Head of caudate nucleus (tissue), 42 donors: ENCODE results near the gene POLQ.
"Not testable (repeated sequence)": the region's sequence is repeated elsewhere in the genome, so short reads cannot be mapped to it uniquely, and the experiment has no call there.

ENCODE experiments used
- DNase-seq, 42 donors: peaks; one replicate each; pipeline versions ENCODE4 v3.0.0 to v3.0.0-alpha.2; 2020 to 2021; ENCODE audit warnings: mixed read lengths in 7 of 42
- intact Hi-C: fragments of 100-400 bp; cut with DNase I; formaldehyde crosslinking; loops from one replicate; pipeline ENCODE4 v1.15.0; 2022

The POLQ gene

DNA sequence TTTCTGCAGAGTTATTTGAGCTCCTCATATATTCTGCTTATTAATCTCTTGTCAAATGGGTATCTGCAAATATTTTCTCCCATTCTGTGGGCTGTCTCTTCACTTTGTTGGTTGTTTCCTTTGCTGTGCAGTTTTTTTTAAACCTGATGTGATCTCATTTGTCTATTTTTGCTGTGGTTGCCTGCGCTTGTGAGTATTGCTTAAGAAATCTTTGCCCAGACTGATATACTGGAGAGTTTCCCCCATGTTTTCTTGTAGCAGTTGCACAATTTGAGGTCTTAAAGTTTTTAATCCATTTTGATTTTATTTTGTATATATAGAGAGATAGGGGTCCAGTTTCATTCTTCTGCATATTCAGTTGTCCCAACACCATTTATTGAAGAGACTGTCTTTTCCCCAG lies 102.3 kb downstream of the POLQ start:
- intact Hi-C loops, result no loop called here
- DNase-seq, result no peak

DNA sequence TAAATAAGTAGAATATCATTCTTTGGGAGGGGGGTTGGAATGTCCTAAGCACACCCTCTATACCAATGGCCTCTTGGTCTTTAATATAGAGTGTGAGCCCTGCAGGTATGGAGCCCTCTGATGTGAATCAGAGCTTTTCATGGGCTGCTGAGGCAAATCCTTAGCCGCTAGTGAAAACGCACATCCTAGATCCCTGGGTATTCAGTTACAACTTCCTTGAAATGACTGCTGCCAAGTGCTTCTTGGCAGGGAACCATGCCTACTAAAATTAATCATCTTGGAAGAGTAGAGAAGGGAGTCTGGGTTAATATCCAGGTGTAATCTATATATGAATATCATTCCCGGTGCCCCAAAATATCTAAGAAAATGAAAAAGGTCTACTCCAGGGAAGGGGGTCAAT lies 109.1 kb downstream of the POLQ start:
- intact Hi-C loops, result no loop called here
- no peak for DNase-seq

- no peak for DNase-seq
- intact Hi-C loops, result no loop called here
Observed at GRCh38 chr3:121436074-121436473, 109.7 kb downstream of the POLQ start.

- intact Hi-C loops, result no loop called here
- DNase-seq, result peak in 1 of 42 donors; percentile 5
Observed at GRCh38 chr3:121431726-121432517, 113.9 kb downstream of the POLQ start.

GRCh38 chr3:121430664-121431215 lies 115.0 kb downstream of the POLQ start:
- no peak for DNase-seq
- intact Hi-C loops, result no loop called here

- no peak for DNase-seq
- intact Hi-C loops, result no loop called here
Observed at GRCh38 chr3:121424549-121424948, 121.2 kb downstream of the POLQ start.

DNA sequence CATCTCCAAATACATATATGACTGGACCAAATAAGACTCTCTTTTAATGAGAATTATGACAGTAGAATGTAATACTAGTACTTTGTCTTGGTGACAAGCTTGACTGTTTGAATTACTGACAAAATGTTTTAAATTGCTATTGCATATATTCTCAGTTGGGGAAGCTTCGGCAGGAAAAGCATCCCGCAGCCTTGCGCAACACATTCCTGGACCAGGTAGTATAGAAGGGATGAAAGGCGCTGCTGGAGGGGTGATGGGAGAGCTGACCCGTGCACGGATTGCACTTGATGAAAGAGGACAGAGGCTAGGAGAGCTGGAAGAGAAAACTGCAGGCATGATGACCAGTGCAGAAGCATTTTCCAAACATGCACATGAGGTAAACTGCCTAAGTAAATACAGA lies 127.6 kb downstream of the POLQ start:
- intact Hi-C loops, result no loop called here
- DNase-seq, result no peak

DNA sequence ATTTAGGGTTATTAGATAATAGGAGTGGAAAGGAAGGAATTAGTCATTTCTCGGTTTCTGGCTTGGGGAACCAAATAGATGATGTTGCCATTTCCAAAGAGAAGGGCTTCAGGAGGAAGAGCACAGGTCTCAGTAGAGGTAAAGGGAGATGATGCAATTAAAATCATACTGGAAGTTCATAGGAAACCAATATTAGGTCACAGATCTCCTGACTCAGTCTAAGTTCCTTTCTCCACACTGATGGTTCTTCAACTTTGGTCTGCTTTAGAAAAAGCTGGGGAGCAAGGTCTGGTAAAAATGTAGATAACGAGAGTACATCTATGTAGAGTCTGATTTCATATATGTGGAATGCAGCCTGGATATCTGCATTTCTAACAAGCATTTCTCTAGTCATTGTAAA lies 130.9 kb downstream of the POLQ start:
- no peak for DNase-seq
- intact Hi-C loops, result no loop called here

DNA sequence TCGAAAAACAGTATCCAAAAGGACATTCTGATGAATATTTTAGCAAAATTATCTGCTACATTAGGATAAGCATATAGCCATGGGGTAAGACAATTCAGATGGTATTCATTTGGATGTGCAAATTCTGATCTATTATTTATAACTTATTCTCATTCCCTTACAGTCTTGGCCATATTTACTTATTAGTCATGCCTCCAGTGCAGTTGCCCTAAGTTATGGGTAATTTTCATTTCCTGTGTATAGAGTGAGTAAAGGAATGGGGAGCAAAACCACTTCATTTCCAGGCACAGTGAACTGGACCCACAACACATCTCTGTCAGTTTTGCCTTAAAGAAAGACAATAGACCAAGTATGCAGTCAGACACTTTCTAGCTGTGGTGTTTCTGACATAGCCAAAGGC lies 134.3 kb downstream of the POLQ start:
- intact Hi-C loops, result no loop called here
- DNase-seq, result no peak

DNA sequence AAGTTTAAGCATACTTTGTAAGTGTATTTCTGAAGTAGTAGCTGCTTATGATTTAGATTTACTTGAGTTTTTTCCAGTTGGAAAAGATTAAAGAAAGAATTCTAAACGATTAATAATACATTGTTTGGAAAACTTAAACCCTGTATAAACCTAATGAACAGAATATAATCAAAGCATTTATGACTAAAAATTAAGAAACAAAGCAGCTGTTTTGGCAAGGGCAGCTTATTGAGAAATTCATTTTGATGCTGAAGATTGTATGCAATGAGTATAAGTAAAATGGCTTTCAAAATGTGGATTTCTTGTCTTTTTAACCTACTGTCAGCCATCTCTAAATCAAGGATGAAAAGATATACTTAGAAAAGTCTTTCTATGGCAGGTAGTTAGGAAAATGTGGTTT lies 140.2 kb downstream of the POLQ start:
- DNase-seq, result no peak
- intact Hi-C loops, result no loop called here

- intact Hi-C loops, result no loop called here
- no peak for DNase-seq
Observed at GRCh38 chr3:121399820-121400219, 146.0 kb downstream of the POLQ start.

GRCh38 chr3:121398051-121398450 lies 147.7 kb downstream of the POLQ start:
- DNase-seq, intact Hi-C loops: not testable (repeated sequence)

- intact Hi-C loops, DNase-seq: not testable (repeated sequence)
Observed at GRCh38 chr3:121395967-121396366, 149.8 kb downstream of the POLQ start.

GRCh38 chr3:121388308-121388707 lies 157.5 kb downstream of the POLQ start:
- intact Hi-C loops, DNase-seq: not testable (repeated sequence)
